Measurements from ENCODE around the gene TRPM8. TPM values are rescaled to one million over a fixed set of nuclear protein-coding genes. Genes with fewer than 3 reads are reported as not detected.

Gene TRPM8
- total and polyA plus RNA-seq, 2 of the 13 experiments (the other 11 are each of a cell fraction or from before 2014, with no cell fraction given) = 0.12 TPM; not detected in 1

- TF ChIP-seq ZNF318 (CRISPR knock-in tag; IDR thresholded peaks at IDR 0.05) = no peak
- no peak for TF ChIP-seq ZNF747 (CRISPR knock-in tag; IDR thresholded peaks at IDR 0.05; ENCODE audit: borderline replicate concordance)
- no peak for TF ChIP-seq ZNF558 (CRISPR knock-in tag; IDR thresholded peaks at IDR 0.05; ENCODE audit: borderline replicate concordance)
- TF ChIP-seq HDAC2 (CRISPR knock-in tag; IDR thresholded peaks at IDR 0.05) = no peak
- no peak for TF ChIP-seq PTBP1 (IDR thresholded peaks at IDR 0.05; ENCODE audit: low read depth, low read length, poor library complexity, severe bottlenecking)
- no peak for TF ChIP-seq MYNN (CRISPR knock-in tag; IDR thresholded peaks at IDR 0.05; ENCODE audit: low read depth)
- no peak for TF ChIP-seq MTA1 (CRISPR knock-in tag; IDR thresholded peaks at IDR 0.05; ENCODE audit: borderline replicate concordance)
These were observed 80.5 kb downstream of the TRPM8 start (continued) for GRCh38 chr2:233997707-233998106.
